HTR-8/SVneo (cell line): ENCODE results near the gene SMPDL3A.
"Not testable (repeated sequence)": the region's sequence is repeated elsewhere in the genome, so short reads cannot be mapped to it uniquely, and the experiment has no call there.

Experiments used
- DNase-seq: peaks from one replicate; pipeline ENCODE4 v3.0.0; 2011; ENCODE audit warnings: low spot score, mixed read lengths; ENCODE audit not compliant: insufficient read length
- FAIRE-seq: peaks from 2 replicates; lab custom pipeline; 2011; peaks lifted over from hg19 to GRCh38; lab: Jason Lieb, UNC

SMPDL3A gene, protein sequence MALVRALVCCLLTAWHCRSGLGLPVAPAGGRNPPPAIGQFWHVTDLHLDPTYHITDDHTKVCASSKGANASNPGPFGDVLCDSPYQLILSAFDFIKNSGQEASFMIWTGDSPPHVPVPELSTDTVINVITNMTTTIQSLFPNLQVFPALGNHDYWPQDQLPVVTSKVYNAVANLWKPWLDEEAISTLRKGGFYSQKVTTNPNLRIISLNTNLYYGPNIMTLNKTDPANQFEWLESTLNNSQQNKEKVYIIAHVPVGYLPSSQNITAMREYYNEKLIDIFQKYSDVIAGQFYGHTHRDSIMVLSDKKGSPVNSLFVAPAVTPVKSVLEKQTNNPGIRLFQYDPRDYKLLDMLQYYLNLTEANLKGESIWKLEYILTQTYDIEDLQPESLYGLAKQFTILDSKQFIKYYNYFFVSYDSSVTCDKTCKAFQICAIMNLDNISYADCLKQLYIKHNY

DNA sequence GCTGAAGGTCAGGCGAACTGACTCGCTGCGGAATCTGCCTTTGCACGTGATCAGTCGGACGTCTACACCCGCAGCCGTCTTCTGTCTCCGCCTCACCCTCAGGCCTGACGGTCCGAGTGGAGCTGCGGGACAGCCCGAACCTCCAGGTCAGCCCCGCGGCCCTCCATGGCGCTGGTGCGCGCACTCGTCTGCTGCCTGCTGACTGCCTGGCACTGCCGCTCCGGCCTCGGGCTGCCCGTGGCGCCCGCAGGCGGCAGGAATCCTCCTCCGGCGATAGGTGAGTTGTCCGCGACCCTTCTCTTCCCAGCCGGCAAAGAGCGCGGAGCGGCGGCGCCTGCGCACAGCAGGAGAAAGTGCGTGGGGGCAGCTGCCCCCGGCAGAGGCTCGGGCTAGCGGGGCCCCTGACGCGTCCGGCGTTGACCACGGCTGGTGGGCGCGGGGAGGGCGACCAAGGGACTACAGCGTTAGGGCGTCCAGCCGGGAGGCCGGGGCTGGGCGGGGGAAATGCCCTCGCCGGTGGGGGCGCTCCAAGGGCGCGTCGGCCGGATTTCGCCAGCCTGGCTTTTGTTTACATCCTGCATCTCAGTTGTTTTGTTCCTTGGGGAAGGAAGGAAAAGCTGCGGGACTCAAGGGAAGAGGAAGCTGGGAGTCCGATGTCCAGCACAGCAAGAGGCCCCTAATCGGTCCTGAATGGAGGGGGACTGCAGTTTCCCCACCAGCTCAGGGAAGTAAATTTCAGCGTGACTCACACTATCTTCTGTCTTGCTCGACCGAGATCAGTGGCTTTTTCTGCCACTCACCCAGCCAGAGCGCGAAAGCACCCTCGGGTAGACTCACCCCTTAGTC, at the start of gene SMPDL3A:
SMPDL3A (plus strand) TSS at position 77 of the 846 bp plus-strand sequence; CDS start at position 166, 89 bp downstream.
- peak; percentile 84 for FAIRE-seq

DNA sequence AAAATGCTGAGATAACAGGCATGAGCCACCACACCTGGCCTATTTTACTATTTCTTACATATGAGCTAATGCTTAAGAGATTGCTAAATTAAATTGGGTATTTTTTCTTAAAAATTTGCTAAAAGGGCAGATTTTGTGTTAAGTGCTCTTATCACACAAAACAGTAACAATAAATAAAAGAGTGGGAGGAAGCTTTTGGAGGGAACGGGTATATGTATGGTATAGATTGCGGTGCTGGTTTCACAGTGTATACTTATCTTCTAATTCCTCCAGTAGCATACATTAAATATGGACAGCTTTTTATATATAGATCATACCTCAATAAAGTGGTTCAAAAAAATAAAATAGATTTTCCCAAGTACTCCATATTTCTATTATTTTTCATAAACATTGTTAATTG, 49.0 kb upstream of the SMPDL3A start:
- FAIRE-seq = no peak
- no peak for DNase-seq

More for the DNA sequence above, at the start of gene SMPDL3A:
- peak; percentile 69 for DNase-seq

DNA sequence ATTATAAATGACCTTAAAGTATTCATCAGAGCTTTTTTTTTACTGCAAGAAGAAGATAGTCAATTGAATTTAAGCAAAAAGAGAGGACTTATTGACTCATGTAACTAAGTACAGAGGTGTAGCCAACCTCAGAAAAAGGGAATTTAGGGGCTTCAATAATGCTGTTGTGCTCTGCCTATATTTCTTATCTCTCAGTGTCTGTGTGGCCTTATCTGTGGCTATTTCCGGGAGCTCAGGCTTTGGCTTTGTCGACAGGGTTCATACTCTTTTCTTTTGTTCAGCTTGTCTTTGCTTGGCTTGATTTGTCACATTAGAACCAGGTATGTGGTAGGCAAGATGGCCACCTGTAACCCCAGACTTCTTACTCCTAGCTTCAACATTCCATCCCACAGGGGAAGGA, 48.1 kb upstream of the SMPDL3A start:
- DNase-seq = no peak
- no peak for FAIRE-seq

DNA sequence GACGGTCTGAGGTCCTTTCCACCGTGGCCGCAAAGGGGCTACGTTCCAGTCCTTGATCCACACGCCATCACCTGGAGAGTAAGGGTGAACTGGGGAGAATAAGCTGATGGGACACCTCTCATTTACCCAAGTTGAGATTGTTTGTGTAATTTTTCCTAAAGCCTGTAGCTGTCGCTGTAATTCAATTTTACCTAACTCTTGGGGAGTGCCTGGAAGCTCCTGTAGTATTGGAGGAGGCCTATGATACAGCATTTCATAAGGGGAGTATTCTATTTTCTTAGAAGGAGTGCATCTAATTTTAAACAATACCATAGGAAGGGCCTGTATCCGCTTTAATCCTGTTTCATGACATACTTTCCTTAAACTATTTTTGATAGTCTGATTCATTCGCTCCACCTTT, 44.8 kb upstream of the SMPDL3A start:
- DNase-seq, FAIRE-seq: not testable (repeated sequence)

DNA sequence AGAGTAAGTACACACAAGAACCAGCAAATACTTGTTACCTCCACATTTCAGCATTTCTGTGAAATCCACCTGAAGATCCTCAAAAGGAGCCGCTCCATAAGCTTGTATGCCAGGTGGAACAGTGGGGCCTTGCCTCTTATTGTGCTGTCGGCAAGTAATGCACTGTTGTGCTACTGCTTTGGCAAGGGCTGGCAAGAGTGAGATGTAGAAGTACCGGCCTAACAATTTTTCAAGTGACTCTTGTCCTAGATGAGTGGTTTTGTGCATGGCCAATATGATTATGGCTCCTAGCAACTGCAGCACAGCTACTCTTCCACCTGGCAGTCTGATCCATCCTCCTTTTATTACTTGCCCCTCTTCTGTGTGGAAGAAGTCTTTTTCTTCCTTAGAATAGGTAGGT, 44.2 kb upstream of the SMPDL3A start:
- not testable (repeated sequence) for DNase-seq, FAIRE-seq

DNA sequence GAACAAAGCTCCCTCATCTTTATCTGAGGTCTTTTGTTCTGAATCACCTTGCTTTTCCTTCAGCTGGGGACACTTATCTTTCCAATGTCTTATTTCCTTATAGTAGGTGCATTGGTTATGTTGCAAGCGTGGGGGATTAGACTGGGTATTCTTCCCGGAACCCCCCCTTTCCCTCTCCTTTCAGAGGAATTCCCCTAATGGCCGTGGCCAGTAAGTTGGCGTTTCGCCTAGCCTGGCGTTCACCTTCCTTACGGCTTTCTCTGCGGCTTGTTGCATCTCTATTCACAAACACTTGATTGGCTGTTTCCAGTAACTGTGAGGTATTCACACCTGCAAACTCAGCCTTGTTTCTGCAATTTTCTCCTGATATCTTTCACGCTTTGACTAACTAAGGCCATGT, 42.4 kb upstream of the SMPDL3A start:
- DNase-seq = no peak
- no peak for FAIRE-seq

DNA sequence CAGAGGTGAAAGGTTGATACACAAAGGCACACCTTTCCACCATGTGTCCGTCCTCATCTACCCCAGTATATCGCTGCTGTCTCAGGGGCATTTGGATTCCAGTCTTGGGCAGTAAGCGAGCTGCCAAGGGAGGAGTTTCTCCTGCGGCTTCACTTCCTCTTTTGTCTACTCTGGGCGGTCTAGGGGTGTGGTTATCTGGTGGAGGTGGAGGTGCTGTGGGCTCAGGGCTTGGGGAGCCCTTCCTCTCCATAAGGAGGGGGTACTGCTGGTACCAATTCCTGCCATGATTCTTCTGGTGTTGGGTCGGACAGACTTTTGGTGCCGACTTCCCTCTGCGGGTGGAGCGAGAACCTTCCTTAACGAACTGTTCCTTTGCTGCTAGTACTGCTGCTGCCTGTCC, 41.5 kb upstream of the SMPDL3A start:
- no peak for FAIRE-seq

DNA sequence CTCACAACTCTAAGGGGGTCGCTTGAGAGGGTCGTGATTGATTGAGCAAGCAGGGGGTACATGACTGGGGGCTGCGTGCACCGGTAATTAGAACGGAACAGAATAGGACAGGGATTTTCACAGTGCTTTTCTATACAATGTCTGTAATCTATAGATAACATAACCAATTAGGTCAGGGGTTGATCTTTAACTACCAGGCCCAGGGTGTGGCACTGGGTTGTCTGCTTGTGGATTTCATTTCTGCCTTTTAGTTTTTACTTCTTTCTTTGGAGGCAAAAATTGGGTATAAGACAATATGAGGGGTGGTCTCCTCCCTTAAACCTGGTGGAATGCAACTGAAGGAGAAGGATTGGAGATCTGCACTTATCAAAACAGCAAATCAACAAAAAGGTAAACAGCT, 40.1 kb upstream of the SMPDL3A start:
- FAIRE-seq, DNase-seq: not testable (repeated sequence)

More for the DNA sequence above, 41.5 kb upstream of the SMPDL3A start:
- no peak for DNase-seq

DNA sequence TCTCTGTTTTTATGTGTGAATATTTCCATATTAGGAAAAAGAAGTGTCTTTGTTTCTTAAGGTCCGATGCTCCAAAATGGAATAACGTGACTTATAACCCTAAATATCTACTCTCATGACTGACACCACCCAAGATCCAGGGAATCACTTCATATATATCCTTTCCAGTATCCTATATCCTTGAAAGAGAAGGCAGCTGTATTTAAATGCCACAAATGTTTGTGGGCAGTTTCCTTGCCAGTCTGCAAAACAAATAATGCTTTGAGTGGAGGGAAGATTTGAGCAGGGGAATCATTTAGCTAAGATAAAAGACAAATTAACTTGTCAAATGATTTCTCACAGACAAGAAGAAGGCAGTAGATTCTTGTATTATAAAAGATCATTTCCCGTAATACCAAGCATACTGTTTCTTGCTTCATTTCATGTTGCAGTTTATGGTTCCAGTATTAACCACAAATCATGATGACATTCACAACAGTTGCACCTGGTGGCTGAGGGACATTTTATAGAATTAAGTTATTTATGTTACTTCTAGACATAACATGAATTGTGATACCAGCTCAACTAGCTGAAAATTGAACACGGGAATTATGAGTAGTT, 39.5 kb upstream of the SMPDL3A start:
- DNase-seq (no peak), FAIRE-seq (no peak)

DNA sequence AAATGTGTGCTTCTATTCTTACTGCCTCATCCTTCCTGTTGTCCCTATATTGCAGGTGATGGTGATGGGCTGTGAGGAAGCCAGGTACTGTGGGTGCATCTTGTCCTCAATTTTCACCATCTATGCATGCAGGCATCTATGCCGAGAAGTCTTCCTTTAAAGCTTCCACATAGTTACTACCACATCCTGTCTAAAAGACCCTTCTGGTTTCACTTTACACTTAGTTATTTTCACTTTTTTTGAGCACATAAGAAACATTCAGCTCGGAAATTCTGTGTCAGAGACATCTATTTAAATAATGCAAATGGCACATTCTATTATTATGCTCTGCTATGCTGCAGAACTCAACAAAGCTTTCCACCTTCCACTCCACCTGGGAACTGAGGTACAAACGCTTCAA, 37.7 kb upstream of the SMPDL3A start:
- FAIRE-seq (no peak), DNase-seq (no peak)

DNA sequence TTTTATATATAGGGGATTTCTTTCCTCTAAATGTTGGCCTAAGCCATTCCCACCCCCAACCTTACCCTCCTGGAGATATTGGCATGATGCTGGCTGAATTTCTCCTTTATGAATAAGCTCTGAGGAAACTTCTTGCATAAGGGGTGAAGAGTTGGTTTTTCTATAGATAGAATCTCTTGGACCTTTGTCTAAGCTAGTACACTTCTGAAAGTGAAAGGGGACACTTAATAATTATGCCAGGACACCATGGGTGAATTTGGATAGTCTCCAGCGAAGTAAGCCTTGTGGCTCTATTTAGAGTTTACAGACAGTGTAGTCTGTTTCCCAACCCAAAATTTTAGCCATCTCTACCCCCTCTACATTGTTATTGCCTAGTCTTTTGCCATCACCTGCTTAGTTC, 36.6 kb upstream of the SMPDL3A start:
- no peak for FAIRE-seq

DNA sequence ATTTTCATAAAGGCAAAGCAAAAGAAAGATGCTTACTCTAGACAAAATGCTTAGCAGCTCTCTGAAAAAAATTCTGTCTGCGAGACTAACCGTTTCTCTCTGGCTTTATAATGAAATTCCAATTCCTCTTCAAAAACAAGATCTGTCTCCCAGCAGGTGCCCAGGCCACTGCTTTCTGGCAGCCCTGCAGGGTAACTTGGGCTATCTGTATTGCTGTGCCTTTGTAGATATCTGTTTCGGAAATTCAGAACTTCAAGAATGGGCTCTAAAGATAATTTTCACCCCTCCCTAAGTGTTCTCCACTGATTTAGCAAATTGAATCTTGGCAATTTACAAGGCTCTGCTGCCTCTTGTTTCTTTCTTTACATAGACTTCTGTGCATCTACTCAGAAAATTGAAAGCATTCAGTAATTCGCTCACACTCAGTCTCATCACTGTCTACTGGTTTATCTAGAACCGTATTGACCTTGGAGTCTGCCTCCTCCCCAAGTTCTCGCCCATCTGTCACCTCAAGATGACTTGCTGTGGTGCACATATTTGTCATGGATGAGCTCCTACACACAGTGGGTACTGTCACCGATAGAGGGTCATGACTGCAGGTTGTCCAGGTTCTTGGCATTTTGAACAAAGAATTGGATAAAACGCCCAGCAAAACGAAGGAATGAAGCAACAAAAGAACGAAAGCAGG, 35.9 kb upstream of the SMPDL3A start:
- no peak for FAIRE-seq
- no peak for DNase-seq

More for the DNA sequence above, 36.6 kb upstream of the SMPDL3A start:
- DNase-seq = no peak

DNA sequence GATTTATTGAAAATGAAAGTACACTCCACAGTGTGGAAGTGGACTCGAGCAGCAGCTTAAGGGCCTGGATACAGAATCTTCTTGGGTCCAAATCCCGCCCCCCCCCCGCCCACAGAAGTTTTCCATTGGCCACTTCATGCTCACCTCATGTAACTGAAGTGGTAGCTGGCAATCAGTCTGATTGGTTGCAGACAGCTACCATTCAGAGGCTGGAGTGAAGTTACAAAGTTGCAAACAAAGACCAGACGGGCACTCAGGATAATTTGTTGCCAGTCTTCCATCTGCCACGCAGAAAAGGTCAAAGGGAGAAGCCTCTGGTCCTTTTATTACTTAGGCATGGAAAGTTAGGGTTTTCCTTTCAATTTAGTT, 35.4 kb upstream of the SMPDL3A start:
- DNase-seq (no peak), FAIRE-seq (no peak)

DNA sequence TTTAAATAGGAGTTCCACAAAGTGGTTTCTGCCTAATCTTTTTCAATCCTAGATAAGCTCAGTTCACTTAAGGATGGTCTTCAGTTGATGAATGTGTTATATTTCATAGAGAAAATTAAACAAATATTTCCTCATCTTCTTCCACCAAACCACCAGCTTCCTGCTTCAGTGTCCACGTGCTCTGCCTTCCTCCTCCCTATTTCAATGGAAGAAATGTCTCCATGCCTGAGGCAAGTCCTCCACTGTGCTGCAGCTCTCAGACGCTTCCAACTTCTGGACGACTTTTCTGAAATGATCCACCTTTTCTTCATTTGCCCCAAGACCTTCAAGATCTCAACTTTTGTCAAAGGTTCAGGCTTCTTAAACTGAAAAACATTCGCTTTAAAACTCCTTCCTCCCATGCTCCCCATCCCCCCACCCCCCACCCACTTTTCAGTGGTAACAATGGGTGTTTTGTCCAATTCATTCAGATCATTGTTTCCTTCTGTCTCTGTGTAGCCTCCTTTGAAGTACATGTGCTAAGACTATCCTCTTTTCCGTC, 34.8 kb upstream of the SMPDL3A start:
- DNase-seq (no peak), FAIRE-seq (no peak)

DNA sequence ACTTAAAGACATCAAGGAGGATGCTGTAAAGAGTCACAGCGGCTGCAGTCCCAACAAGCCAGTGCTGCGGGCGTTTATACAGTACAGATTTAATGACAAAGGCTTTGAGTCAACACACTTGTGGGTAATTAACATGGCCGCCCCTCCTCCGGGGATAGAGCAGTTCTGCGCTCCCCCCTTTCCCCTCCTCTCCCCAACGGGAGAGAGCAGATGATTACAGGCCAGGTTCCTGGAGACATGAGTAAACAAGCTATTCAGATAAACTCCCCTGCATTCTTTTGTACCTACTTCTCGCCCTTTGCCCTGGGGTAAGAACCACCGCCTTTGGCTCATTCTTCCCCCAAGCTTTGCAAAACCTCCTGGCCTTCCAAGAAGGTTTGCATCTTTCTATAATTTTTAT, 33.2 kb upstream of the SMPDL3A start:
- DNase-seq = no peak
- no peak for FAIRE-seq

DNA sequence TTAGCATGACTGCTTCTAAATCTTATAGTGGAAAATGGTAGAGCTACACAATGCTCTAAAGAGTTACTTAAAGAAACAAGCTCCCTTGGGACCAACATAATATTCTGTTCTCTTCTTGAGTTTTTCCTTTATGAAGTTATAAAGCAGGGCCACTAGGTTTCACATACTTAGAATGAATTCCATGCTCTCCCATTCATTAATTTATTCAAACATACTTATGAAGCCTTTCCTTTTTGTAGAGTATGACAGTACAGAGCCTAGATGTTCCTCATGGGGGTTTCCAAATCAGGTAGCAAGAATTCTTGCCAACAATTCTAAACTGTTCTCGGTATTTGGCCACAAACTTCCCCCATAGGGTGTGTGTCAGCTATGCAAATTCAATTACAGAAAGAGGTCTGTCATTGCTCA, 30.1 kb upstream of the SMPDL3A start:
- DNase-seq = no peak
- no peak for FAIRE-seq

DNA sequence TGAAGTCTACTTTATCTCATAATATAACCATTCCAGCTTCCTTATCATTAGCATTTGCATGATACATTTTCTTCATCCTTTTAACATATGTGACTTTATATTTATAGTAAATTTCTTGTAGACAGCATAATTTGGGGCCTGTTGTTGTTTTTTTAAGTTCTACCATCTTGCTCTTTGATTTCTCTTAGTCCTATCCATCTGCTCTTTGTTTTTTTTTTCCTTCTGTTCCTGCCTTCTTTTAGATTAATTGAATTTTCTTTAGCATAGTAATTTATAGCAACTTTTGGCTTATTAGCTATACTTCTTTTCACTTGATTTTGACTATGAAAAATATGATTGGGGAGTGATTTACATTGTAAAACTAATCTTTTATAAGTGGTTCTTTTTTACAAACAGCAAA, 28.7 kb upstream of the SMPDL3A start:
- no peak for FAIRE-seq
- DNase-seq = no peak

DNA sequence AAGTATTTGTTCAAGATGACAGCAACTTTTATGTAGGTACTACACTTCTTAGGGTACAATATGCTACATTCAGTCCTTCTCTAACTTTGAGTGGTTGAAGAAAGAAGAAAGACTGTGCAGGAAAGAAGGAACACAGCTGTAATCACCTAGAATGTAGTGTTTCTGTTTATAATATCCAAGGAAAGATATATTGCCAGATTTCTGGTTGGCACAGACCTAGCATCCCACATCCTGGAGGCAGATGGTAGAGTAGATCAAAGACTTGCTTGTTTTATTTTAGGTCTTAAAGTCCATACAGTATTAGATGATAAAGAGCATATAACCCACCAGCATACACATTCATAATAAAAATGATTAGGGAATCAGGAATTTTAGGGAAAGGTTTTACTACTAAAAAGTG, 22.8 kb upstream of the SMPDL3A start:
- FAIRE-seq = no peak
- no peak for DNase-seq

DNA sequence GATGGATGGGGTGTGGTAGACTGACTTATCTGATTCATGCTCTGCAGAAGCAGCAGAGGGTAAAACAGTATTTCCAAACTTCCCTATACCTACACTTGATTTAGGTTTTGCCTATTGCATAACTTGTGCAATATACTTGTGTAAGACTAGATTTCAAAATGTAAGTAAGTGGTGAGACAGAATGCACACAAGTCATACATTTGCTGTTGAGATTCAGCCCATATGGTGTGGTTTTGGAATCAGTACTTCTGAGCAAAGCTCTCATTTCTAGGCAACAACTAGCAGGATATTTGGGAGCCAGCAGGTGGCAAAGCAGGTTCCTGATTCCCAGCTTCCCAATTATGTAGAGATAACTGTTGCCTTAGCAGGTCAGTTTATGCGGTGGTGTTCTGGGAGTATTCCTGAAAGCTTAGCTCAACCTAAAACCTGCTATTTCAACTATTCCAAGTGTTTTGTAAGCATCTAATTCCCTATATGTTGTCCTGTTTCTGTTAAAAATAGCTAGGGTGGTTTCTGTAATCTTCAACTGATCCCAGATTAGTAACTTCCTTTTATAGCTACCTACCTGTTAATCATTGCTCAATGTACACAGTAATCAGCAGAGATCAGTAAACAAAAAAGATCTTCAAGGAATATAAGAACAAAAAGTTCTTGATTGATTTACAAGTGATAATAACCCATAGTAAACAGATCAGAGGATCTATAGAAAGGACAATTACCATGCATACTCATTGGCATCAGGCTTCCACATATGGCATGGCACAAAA, 18.0 kb upstream of the SMPDL3A start:
- no peak for FAIRE-seq
- no peak for DNase-seq
